GM21737 (cell line): Measurements from ENCODE around the gene HOXA3.

ENCODE experiments used
- ATAC-seq: cut with Tn5 transposase; IDR thresholded peaks from one replicate; pipeline ENCODE4 v1.9.1; 2021; ENCODE audit warnings: mild to moderate bottlenecking, moderate library complexity; ENCODE audit not compliant: unreplicated experiment

HOXA3 gene

GRCh38 chr7:27131390-27131819 is 21.0 kb downstream of the HOXA3 start:
- ATAC-seq: no peak

DNA sequence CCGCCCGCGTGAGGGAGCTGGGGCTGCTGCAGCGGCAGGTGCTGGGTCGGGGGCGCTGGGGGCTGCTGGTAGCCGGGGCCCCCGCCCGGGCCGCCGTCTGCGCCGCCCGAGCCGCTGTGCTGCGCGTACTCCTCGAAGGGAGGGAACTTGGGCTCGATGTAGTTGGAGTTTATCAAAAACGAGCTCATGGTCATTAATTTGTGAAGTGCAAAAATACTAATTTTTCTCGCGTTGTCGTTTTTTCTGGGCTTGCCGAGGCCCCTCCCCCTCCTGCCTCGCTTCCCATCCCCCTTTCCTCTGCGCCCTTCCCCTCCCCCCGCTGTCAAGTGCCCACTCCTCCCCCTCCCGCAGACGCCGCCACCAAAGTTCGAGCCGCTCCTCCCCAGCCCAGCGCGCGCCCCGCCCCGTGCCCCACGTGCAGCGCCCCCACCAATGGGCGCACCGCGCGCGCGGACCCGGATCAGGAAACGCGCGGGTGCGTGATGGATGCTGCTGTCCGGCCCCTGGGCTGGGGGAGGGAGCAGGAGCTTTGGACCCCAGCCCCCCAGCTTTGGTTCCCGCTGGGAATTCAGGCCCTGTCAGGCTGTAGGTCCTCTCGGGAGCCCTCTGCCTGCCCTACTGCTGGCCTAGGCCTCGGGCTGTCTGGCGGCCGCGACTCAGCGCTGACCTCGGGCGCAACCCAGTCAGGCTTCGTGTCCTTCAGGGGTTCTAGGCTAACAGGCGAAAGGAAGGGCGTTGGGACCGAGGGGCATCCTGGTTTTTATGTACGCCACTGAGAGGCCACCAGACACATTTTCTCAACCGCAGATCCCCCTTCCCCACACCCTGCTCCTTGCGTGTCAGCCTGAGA is 21.6 kb downstream of the HOXA3 start, which contains the start of gene HOXA4:
Gene HOXA4, minus strand, starts transcription at position 218 of the 850 bp plus-strand sequence. Its CDS starts 24 bp downstream, at position 194.
- ATAC-seq: no peak

- no peak for ATAC-seq
These were observed 22.4 kb downstream of the HOXA3 start for GRCh38 chr7:27129729-27130539.

- ATAC-seq: no peak
These were observed 23.3 kb downstream of the HOXA3 start for GRCh38 chr7:27128776-27129728.

- no peak for ATAC-seq
These were observed 24.3 kb downstream of the HOXA3 start for GRCh38 chr7:27128034-27128433.

- no peak for ATAC-seq
These were observed 25.6 kb downstream of the HOXA3 start for GRCh38 chr7:27126596-27127327.

GRCh38 chr7:27125986-27126394 is 26.4 kb downstream of the HOXA3 start:
- no peak for ATAC-seq

DNA sequence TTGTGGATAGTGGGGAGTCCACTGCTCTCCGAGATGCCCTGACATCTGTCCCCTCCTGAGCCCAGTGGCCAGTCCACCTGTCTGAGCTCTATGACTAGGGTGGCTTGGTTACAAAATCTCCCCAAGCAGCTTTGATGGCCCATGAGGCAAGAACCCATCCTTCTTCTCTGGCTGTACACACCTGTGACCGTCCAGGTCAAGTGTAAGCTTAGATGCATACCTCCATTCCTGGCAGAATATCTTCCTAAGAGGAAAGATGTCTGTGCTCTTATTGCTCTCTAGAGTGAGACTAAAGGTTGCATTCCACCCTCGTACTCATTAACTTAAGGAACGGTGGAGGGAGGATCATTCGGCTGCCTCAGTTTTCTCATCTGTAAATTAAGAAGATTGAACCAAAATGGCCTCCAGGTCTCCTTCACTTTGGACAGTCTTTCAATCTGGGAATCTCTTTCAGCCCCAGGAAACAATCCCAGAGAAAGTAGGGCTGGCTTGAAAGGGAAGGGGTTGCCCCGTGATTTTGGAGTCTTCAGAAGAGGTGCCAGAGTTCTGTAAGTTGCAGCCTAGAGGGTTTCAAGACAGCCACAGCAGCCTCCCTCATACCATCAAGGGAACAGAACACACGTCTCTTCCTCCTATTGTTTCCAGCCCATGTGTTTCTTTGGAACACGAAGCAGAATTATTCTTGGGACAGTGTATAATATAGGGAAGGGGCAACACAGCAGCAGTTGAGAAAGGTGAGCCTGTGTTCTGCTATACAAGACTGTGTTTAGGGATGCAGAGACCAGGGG is 27.3 kb downstream of the HOXA3 start:
- ATAC-seq: no peak

- no peak for ATAC-seq
These were observed 28.1 kb downstream of the HOXA3 start for GRCh38 chr7:27124096-27124901.

DNA sequence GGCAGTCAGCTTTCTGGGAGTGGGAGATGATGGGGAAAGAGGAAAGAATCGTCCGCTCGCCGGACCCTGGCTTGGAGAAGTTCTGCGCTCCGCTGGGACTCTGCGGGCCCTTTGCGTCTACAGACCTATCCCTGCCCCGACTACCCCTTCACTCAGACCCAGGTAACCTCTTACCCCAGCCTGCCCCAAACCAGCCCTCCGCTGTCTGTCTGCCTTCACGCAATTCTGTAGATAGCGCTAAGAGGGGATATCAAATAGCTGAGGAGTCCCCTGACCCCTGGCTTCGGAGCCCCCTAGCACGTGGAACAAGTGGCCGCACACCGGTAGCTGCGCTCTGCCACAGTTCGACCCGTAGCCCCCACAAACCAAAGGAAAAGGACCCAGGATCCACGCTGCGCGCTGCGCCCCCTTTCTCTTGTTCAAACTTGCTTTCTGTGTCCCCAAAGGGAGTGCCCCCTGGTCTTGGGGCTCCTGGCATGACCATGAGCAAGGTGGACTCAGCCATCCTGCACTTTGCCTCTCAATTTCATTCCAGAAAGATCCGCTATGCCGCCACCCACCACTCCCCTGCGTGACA is 28.8 kb downstream of the HOXA3 start:
- ATAC-seq: no peak

- no peak for ATAC-seq
These were observed 29.3 kb downstream of the HOXA3 start for GRCh38 chr7:27123007-27123476.

- no peak for ATAC-seq
These were observed 30.1 kb downstream of the HOXA3 start for GRCh38 chr7:27122077-27122910.

DNA sequence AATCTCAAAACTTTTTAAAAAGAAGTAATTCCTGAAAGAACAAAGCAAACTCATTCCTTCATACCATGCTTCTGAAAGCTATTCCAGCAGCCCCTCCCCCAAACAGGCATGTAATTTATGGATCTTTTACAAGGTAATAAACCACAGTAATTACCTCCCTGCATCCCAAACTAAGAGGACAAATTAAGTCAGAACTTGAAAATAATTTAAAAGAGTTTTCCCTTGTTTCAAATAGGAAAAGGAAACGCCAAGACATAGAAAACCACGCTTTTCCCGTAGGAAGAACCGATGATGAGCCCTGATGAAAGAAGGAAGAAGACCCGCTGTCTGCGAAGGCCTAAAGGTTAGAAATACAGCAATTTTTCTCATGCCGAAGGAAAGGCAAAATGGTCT is 30.7 kb downstream of the HOXA3 start:
- no peak for ATAC-seq

DNA sequence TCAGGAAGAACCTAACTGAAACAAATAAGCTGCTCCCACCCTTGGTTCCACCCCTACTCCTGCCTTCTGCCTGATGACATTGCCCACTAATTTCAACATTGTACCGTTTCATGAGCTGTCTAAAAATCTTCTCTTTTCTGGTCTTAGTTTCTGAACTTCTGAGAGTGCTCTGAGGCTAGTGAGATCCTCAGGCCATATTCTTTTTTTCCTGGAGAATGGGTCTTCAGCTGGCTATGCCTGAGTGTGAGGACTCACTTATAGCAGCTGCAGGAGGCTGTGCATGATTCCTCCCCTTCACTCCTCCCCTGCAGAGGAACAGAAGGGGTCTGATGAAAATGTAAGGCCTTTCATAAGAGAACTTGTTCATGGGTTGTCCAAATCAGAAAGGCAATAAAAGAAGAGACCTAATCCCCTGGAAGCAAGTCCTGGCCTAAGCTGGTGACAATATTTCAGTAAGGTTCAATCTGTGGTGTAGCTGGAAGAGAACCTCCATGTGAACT is 32.9 kb downstream of the HOXA3 start:
- no peak for ATAC-seq

- no peak for ATAC-seq
These were observed 33.8 kb downstream of the HOXA3 start for GRCh38 chr7:27118580-27118979.

GRCh38 chr7:27117887-27118491 is 34.4 kb downstream of the HOXA3 start:
- ATAC-seq: no peak
